Endothelial cell of umbilical vein (primary cell): ENCODE data around the gene RMI2. TPM values are rescaled to one million over a fixed set of nuclear protein-coding genes. Genes with fewer than 3 reads are reported as not detected.

Experiments used
- microRNA-seq: library from miRNA; unstranded; fragments of <30 nt; microRNA quantifications from one replicate; pipeline ENCODE4 v1.2.0, GENCODE V29; 2021; ENCODE audit warnings: borderline number of aligned reads, borderline replicate concordance
- polyA plus RNA-seq, 4 experiments: library from polyadenylated mRNA; depleted of rRNA in 3 of 4; stranded (reverse) in 3 of 4; unstranded in 1 of 4; fragments of >200 nt; gene quantifications; 2 replicates each; pipeline versions ENCODE4 v1.2.1 to v1.2.3, GENCODE V29; 2011 to 2012; ENCODE audit warnings: missing spikeins in 1 of 4
- small RNA-seq: library from RNA; depleted of rRNA; stranded (forward); fragments of <200 nt; gene quantifications from one replicate; pipeline ENCODE3, GENCODE V24; 2012; ENCODE audit warnings: low replicate concordance, low read depth; ENCODE audit not compliant: insufficient read depth, insufficient read length
- total RNA-seq: library from RNA; stranded (reverse); gene quantifications from 2 replicates; pipeline ENCODE4 v1.2.3, GENCODE V29; 2021

RMI2 gene
- total and polyA plus RNA-seq, 2 donors (not counting 3 experiments of a cell fraction or from before 2014, with no cell fraction given): 5.3 to 7.7 TPM

Small RNAs within 50 kb of the gene (microRNA-seq; reads per million reads assigned to microRNA genes)
- not detected for gene MIR548H2

Small RNAs within 50 kb of the gene (small RNA-seq; reads per million reads assigned to genes)
- not detected for gene AC099489.2
- not detected for gene MIR548H2
- not detected for gene RF00019

Other genes starting within 250 kb of the RMI2 start
- gene SOCS1, start 89.3 kb upstream of the RMI2 start, total RNA-seq: 0.81 and 1.1 TPM in 2 replicates
- 1.2 and 1.7 TPM in 2 replicates for gene SOCS1, start 89.3 kb upstream of the RMI2 start, polyA plus RNA-seq
- gene TNP2, start 76.1 kb upstream of the RMI2 start, total RNA-seq: not detected in 2 replicates
- not detected in 2 replicates for gene TNP2, start 76.1 kb upstream of the RMI2 start, polyA plus RNA-seq
- gene PRM3, start 71.8 kb upstream of the RMI2 start, total RNA-seq: not detected in 2 replicates
- gene PRM3, start 71.8 kb upstream of the RMI2 start, polyA plus RNA-seq: not detected in 2 replicates
- not detected in 2 replicates for gene PRM2, start 69.0 kb upstream of the RMI2 start, total RNA-seq
- not detected in 2 replicates for gene PRM2, start 69.0 kb upstream of the RMI2 start, polyA plus RNA-seq
- not detected in 2 replicates for gene PRM1, start 64.1 kb upstream of the RMI2 start, total RNA-seq
- not detected in 2 replicates for gene PRM1, start 64.1 kb upstream of the RMI2 start, polyA plus RNA-seq
- 15.2 and 17.4 TPM in 2 replicates for gene LITAF, start 241.5 kb downstream of the RMI2 start, total RNA-seq
- gene LITAF, start 241.5 kb downstream of the RMI2 start, polyA plus RNA-seq: 27.2 and 36.1 TPM in 2 replicates